Measurements from ENCODE around the gene FGF8.

DNA sequence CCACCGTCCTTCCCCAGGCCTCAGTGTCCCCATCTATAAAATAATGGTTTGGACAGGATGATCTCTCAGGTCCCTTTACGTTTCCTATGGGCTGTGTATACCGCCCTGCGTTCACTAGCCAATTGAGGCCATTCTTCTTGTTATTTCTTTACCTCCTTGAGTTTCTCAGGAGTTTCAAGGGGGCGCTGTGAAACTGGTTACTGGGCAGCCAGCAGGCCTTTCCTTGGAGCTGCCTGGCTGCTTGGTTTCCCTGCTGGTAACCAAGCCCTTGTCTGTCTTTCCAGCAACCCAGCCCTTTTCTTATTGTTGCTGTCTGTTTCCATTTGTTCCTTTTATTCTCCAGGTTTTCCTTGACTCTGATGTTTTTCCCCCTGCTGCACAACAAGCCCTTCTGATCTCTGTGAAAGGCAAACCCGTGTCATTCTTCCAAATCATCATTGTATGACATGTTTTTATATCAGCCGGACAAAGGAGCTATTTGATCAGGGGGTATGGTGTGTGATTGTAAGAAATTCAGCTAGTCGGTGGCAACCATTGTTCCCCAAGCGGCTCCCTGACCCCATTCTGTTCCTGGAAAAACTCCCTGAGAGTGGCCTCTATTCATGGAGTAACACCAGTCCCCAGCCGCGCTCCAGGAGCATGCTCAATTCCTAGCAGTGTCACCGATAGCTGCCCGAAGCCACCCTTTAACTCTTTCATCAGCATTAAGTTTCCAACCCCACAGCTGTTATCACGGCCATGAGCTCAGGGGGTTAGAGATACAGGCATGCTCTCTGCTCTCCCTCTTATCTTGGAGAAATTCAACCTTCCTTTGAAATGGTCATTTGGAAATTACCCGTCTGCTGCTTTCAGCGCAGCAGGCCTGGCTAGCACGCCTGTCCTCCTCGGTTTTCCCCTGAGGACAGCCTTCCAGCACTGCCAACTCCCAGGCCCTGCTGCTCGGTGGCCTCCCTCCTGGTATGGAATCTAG, 26.6 kb downstream of the FGF8 start:
- TF ChIP-seq CTCF (IDR thresholded peaks at IDR 0.05; ENCODE audit: low read depth, low read length) (no peak), MAX (IDR thresholded peaks at IDR 0.05; ENCODE audit: low read depth, low read length) (no peak)

Measured in NB4 (cell line).